Smooth muscle cell (in vitro differentiated cells): Measurements from ENCODE around the gene MATCAP1. TPM values are rescaled to one million over a fixed set of nuclear protein-coding genes. Genes with fewer than 3 reads are reported as not detected.
A peak's percentile ranks its signal among the peaks of the same experiment; 100 is the strongest.

ENCODE experiments used
- DNase-seq: peaks from one replicate; lab custom pipeline; 2025; ENCODE audit not compliant: unreplicated experiment; lab: John Stamatoyannopoulos, UW
- H2AFZ ChIP-seq: fragments of 200-600 bp; sonication (generic); 2 replicates; pipeline ENCODE4 v1.6.0; 2016; ENCODE audit warnings: antibody characterized with exemption, low read depth, mild to moderate bottlenecking
- H3F3A ChIP-seq: fragments of 200-600 bp; sonication (generic); 2 replicates; pipeline ENCODE4 v1.6.0; 2017; ENCODE audit warnings: antibody characterized with exemption, low read depth
- H3K27ac ChIP-seq: fragments of 200-600 bp; sonication (generic); 2 replicates; pipeline ENCODE4 v1.5.1; 2016; ENCODE audit warnings: low read depth, mild to moderate bottlenecking
- H3K27me3 ChIP-seq: fragments of 200-600 bp; sonication (generic); 2 replicates; pipeline ENCODE4 v1.6.1; 2016; ENCODE audit warnings: low read depth, mild to moderate bottlenecking
- H3K36me3 ChIP-seq: fragments of 200-600 bp; sonication (generic); 2 replicates; pipeline ENCODE4 v1.5.1; 2016; ENCODE audit warnings: low read depth
- H3K4me1 ChIP-seq: fragments of 200-600 bp; sonication (generic); 2 replicates; pipeline ENCODE4 v1.5.1; 2016; ENCODE audit warnings: low read depth
- H3K4me2 ChIP-seq: fragments of 200-600 bp; sonication (generic); 2 replicates; pipeline ENCODE4 v1.6.0; 2016; ENCODE audit warnings: mild to moderate bottlenecking
- H3K4me3 ChIP-seq: fragments of 200-600 bp; sonication (generic); 2 replicates; pipeline ENCODE4 v1.5.1; 2016; ENCODE audit warnings: mild to moderate bottlenecking
- H3K79me2 ChIP-seq: fragments of 200-600 bp; sonication (generic); 2 replicates; pipeline ENCODE4 v1.6.0; 2016; ENCODE audit warnings: low read depth, mild to moderate bottlenecking
- H3K9ac ChIP-seq: fragments of 200-600 bp; sonication (generic); 2 replicates; pipeline ENCODE4 v1.6.0; 2016; ENCODE audit warnings: low read depth
- H3K9me3 ChIP-seq: fragments of 200-600 bp; sonication (generic); replicated peaks from 2 replicates; pipeline ENCODE4 v1.5.1; 2016; ENCODE audit warnings: low read depth
- H4K20me1 ChIP-seq: fragments of 200-600 bp; sonication (generic); 2 replicates; pipeline ENCODE4 v1.6.0; 2016; ENCODE audit warnings: low read depth
- WGBS: methylation state at CpG from one replicate; pipeline ENCODE4 v1.1.7; 2016; ENCODE audit warnings: low lambda C conversion rate; 5-methylcytosine and 5-hydroxymethylcytosine counted together
- polyA plus RNA-seq: library from polyadenylated mRNA; unstranded; fragments of >200 nt; fragmentation: Nextera tagmentation; extraction: Ambion mirVana; gene quantifications from 2 replicates; pipeline ENCODE4 v1.2.1, GENCODE V29; 2016
- total RNA-seq: library from RNA; depleted of rRNA; stranded (reverse); fragments of >200 nt; gene quantifications from 2 replicates; pipeline ENCODE4 v1.2.3, GENCODE V29; 2014
- TF ChIP-seq, protein P1 (sequence below): fragments of 200-600 bp; sonication (generic); IDR thresholded peaks from 2 replicates; pipeline ENCODE4 v1.5.1; 2017; ENCODE audit warnings: borderline replicate concordance, mild to moderate bottlenecking, antibody characterized with exemption; ENCODE audit not compliant: insufficient read depth, poor library complexity, severe bottlenecking

The MATCAP1 gene
- total and polyA plus RNA-seq, 2 experiments from 2014 or later: 24.0 to 24.7 TPM

DNA sequence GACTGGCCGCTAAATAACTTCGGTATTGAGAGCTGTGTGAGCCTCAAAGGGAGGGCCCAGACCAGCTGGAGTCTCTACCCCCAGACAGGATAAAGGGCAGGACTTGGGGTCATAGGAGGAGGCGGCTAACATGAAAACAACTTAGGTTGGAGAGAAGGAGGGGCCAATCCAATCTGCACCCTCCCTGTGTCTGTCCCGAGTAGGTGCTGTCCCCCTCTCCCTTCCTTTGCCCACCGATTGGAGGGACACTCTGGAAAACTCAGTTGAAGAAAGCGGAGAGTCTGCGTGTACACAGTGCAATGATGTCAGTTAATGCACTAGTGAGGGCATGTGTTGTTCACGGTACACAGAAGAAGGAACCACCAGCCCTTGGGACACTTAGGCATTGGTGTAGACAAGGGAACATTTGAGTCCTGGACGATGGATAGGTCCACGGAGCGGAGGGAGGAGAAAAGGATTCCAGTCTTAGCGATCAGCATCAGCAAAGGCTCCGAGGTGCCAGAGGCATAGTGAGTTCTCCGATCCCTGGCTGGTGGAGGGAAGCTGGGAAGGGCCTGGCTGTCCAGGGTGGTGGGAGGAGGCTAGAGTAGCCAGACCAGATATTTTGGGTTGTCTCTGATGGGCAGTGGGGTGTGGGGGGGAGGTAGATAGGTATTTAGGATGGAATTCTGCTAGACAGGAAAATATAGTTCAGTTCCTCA, 12.7 kb downstream of the MATCAP1 start:
- Histone ChIP-seq H4K20me1 (peaks cover 9% of the 10 kb centered on the region), H3K27ac (peak overlapping the region; percentile 72), H3K9me3 (no peaks in the 10 kb centered on the region), H2AFZ (peak overlapping the region; percentile 20), H3K9ac (peak overlapping the region; percentile 83), H3K4me3 (peak overlapping the region; percentile 55), H3K79me2 (no peaks in the 10 kb centered on the region), H3K4me1 (peaks cover 24% of the 10 kb centered on the region), H3K4me2 (peak overlapping the region; percentile 87), H3K36me3 (no peaks in the 10 kb centered on the region), H3K27me3 (peaks cover 15% of the 10 kb centered on the region), H3F3A (peaks cover 7% of the 10 kb centered on the region)
- WGBS: 32% methylated on average over 14 of the region's 14 CpGs
- TF ChIP-seq, protein P1, sequence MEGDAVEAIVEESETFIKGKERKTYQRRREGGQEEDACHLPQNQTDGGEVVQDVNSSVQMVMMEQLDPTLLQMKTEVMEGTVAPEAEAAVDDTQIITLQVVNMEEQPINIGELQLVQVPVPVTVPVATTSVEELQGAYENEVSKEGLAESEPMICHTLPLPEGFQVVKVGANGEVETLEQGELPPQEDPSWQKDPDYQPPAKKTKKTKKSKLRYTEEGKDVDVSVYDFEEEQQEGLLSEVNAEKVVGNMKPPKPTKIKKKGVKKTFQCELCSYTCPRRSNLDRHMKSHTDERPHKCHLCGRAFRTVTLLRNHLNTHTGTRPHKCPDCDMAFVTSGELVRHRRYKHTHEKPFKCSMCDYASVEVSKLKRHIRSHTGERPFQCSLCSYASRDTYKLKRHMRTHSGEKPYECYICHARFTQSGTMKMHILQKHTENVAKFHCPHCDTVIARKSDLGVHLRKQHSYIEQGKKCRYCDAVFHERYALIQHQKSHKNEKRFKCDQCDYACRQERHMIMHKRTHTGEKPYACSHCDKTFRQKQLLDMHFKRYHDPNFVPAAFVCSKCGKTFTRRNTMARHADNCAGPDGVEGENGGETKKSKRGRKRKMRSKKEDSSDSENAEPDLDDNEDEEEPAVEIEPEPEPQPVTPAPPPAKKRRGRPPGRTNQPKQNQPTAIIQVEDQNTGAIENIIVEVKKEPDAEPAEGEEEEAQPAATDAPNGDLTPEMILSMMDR: no peak
- DNase-seq: no peak

DNA sequence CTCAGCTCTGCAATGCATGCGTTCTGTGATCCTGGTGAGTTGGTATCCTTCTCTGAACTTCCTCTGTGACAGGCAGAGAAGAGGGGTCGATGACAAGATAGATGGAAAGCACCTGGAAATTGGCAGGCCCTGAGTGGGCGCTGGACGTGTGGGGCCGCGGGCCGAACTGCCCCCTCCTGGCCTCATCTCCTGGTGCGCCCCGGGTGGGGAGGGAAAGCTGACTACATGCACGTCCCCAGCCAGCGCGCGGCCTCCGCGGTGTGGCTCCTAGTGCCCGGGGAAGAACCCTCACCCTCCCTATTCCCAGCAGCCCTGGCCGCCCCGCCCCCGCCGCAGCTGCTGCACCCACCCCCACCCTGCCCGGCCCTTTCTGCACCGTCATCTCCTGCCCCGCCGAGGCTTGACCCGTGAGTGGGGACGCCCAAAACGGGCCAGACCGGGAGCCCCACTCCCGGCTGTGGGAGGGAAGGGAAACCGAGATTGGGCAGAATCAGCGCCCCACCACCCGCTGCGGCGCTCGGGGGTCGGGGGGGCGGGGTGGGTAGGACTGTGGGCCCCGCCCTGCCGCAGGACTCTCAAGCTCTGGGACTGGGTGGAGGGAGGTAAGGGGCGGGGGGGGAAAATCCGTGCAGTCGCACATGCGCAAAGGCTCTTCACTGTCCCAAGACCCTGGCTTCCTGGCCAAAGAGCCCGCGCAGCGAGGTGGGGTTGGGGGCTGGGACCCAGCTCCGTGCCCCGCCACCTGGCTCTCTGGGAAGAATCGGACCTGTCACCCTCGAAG, 13.4 kb downstream of the MATCAP1 start, which contains the start of gene NOL3:
Gene NOL3 (plus strand): TSS at position 371 of the 781 bp plus-strand sequence.
- Histone ChIP-seq H4K20me1 (peaks cover 9% of the 10 kb centered on the region), H3K36me3 (no peaks in the 10 kb centered on the region), H3K4me2 (peak within 1 kb of the TSS; percentile 87), H3K9ac (peak within 1 kb of the TSS; percentile 83), H3K9me3 (no peaks in the 10 kb centered on the region), H3K27ac (peak within 1 kb of the TSS; percentile 72), H3K79me2 (no peaks in the 10 kb centered on the region), H2AFZ (peak within 1 kb of the TSS; percentile 20), H3K4me1 (peaks cover 24% of the 10 kb centered on the region), H3K4me3 (peak within 1 kb of the TSS; percentile 55), H3F3A (peaks cover 7% of the 10 kb centered on the region), H3K27me3 (peaks cover 22% of the 10 kb centered on the region)
- WGBS: under 1% methylated on average over 29 of the region's 50 CpGs
- TF ChIP-seq, protein P1: no peak
- peak; percentile 93 for DNase-seq

DNA sequence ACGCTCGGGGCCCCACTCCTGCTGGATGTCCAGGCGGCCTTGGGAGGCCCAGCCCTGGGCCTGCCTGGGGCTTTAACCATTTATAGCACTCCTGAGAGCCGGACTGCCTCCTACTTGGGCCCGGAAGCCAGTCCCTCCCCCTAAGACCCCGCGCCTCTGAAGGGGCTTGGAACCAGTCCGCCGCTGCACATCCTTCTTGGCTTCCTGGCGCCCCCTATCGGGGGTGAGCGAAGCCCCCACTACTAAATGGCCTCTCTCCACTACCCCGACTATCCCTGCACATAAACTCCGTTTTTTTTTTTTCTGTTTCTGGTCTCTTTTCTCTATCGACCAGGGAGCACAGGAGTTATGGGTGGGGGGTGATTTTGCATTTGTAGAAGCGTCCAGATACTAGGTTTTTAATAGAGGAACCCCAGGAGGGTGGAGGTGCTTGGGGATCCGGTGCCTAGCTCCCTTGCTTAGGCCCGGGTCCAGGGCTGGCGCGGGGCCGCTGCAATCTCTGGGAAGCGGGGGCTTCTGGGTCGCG, 14.1 kb downstream of the MATCAP1 start:
- Histone ChIP-seq H3K4me1 (peaks cover 24% of the 10 kb centered on the region), H3K4me3 (peak overlapping the region; percentile 55), H3K36me3 (no peaks in the 10 kb centered on the region), H4K20me1 (peaks cover 2% of the 10 kb centered on the region), H3K27ac (peak overlapping the region; percentile 19), H3K4me2 (peak overlapping the region; percentile 87), H2AFZ (no peak overlapping the region), H3K27me3 (peaks cover 29% of the 10 kb centered on the region), H3K9ac (no peak overlapping the region), H3F3A (peaks cover 7% of the 10 kb centered on the region), H3K79me2 (no peaks in the 10 kb centered on the region), H3K9me3 (no peaks in the 10 kb centered on the region)
- no peak for DNase-seq
- 5% methylated on average over 24 of the region's 24 CpGs for WGBS
- TF ChIP-seq, protein P1: peak; percentile 52
